PC-3 (cell line): ENCODE data around the gene PACRG.

Experiments
- CTCF ChIP-seq: fragments of 300-600 bp; sonication (generic); conservative IDR thresholded peaks from 2 replicates; pipeline ENCODE4 v1.5.1; 2017; ENCODE audit warnings: antibody characterized with exemption, low read depth, mild to moderate bottlenecking, low read length
- EZH2 ChIP-seq: fragments of 300-600 bp; sonication (generic); IDR thresholded peaks from one replicate; pipeline ENCODE4 v1.6.1; 2017; ENCODE audit warnings: antibody characterized with exemption, mild to moderate bottlenecking, low read length; ENCODE audit not compliant: unreplicated experiment

- TF ChIP-seq CTCF = no peak
- TF ChIP-seq EZH2 = no peak
Observed at GRCh38 chr6:163023700-163024099, 295.9 kb downstream of the PACRG start.
